CD8-positive, alpha-beta memory T cell (primary cell): ENCODE data around the gene CSTA. TPM values are rescaled to one million over a fixed set of nuclear protein-coding genes. Genes with fewer than 3 reads are reported as not detected.
A peak's percentile ranks its signal among the peaks of the same experiment; 100 is the strongest.

Experiments used
- CTCF ChIA-PET: fragments of 350-600 bp; sonication (Branson Sonifier 250); formaldehyde crosslinking; loops from one replicate; lab custom pipeline; 2021; ENCODE audit warnings: antibody characterized with exemption; lab: Charles Lee
- POLR2A ChIA-PET: fragments of 350-600 bp; sonication (Branson Sonifier 250); formaldehyde crosslinking; loops from one replicate; lab custom pipeline; 2021; ENCODE audit warnings: antibody characterized with exemption; lab: Charles Lee
- DNase-seq, 5 donors: peaks; one replicate each; pipeline versions ENCODE4 v3.0.0 to v3.0.0-alpha.2; 2020 to 2022; ENCODE audit warnings: mixed read lengths in 1 of 5
- H3K27ac ChIP-seq: one replicate; pipeline ENCODE4 v1.7.0; 2013; ENCODE audit warnings: low read depth, mild to moderate bottlenecking, low read length, moderate library complexity
- H3K27me3 ChIP-seq: 2 replicates; pipeline ENCODE4 v1.7.0; 2013; ENCODE audit warnings: low read length, mild to moderate bottlenecking; ENCODE audit not compliant: insufficient read depth, poor library complexity, severe bottlenecking
- H3K36me3 ChIP-seq: 2 replicates; pipeline ENCODE4 v1.7.0; 2013; ENCODE audit warnings: mild to moderate bottlenecking, low read length, moderate library complexity; ENCODE audit not compliant: insufficient read depth
- H3K4me1 ChIP-seq: 2 replicates; pipeline ENCODE4 v1.7.0; 2013; ENCODE audit warnings: mild to moderate bottlenecking, low read length, moderate library complexity; ENCODE audit not compliant: insufficient read depth
- H3K4me3 ChIP-seq: 2 replicates; pipeline ENCODE4 v1.7.0; 2013; ENCODE audit warnings: mild to moderate bottlenecking, low read length
- H3K9me3 ChIP-seq: 2 replicates; pipeline ENCODE4 v1.7.0; 2013; ENCODE audit warnings: mild to moderate bottlenecking, low read length
- H3K27ac Mint-ChIP-seq, 8 donors: one replicate each; pipeline ENCODE4 v1.8.0; 2020 to 2021; ENCODE audit warnings: mixed read lengths in 8 of 8, mild to moderate bottlenecking in 6 of 8, inconsistent platforms in 3 of 8, moderate library complexity in 3 of 8
- H3K27me3 Mint-ChIP-seq, 2 donors: one replicate each; pipeline ENCODE4 v1.8.0; 2020 to 2021; ENCODE audit warnings: mixed read lengths in 2 of 2, mild to moderate bottlenecking in 1 of 2, moderate library complexity in 1 of 2
- H3K36me3 Mint-ChIP-seq, 3 donors: one replicate each; pipeline ENCODE4 v1.8.0; 2020 to 2021; ENCODE audit warnings: mixed read lengths in 3 of 3, inconsistent platforms in 1 of 3, mild to moderate bottlenecking in 1 of 3
- H3K4me1 Mint-ChIP-seq, 3 donors: one replicate each; pipeline ENCODE4 v1.8.0; 2020 to 2021; ENCODE audit warnings: mixed read lengths in 3 of 3, inconsistent platforms in 1 of 3, mild to moderate bottlenecking in 1 of 3
- H3K4me3 Mint-ChIP-seq, 7 donors: one replicate each; pipeline ENCODE4 v1.8.0; 2020 to 2021; ENCODE audit warnings: mixed read lengths in 7 of 7, mild to moderate bottlenecking in 6 of 7, moderate library complexity in 4 of 7, inconsistent platforms in 2 of 7
- H3K9me3 Mint-ChIP-seq, 5 donors: one replicate each; pipeline ENCODE4 v1.8.0; 2020 to 2022; ENCODE audit warnings: mixed read lengths in 5 of 5, mild to moderate bottlenecking in 3 of 5, moderate library complexity in 2 of 5, inconsistent platforms in 1 of 5
- polyA plus RNA-seq: library from polyadenylated mRNA; unstranded; fragments of 300-500 nt; fragmentation: Illumina TruSeq; gene quantifications from one replicate; pipeline ENCODE4 v1.2.3, GENCODE V29; 2021
- total RNA-seq, 2 experiments: library from RNA; stranded (reverse); gene quantifications; one replicate each; pipeline ENCODE4 v1.2.3, GENCODE V29; 2021

Gene CSTA
- total and polyA plus RNA-seq, 3 experiments from 2014 or later, result 0.31 TPM; not detected in 2

DNA sequence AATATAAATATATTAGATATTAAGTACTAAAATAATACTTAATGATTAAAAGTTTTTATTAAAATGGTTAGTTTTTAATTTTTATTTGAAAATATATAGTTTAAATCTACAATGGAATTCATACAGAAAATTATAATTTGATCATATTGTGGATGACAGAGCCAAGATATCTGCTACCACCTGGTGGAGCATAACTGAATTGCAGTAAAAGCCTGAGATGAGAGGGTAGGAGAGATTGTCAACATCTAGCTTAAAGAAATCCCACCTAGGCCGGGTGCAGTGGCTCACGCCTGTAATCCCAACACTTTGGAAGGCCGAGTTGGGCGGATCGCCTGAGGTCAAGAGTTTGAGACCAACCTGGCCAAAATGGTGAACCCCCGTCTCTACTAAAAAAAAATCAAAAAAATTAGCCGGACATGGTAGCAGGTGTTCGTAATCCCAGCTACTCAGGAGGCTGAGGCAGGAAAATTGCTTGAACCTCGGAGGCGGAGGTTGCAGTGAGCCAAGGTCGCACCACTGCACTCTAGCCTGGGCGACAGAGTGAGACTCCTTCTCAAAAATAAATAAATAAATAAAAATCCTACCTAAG is 25.1 kb upstream of the CSTA start:
- H3K27ac Mint-ChIP-seq, result no peak overlapping the region
- Histone ChIP-seq H3K4me1 (no peaks in the 10 kb centered on the region), H3K27me3 (no peaks in the 10 kb centered on the region), H3K4me3 (no peak overlapping the region), H3K27ac (no peak overlapping the region), H3K36me3 (no peaks in the 10 kb centered on the region), H3K9me3 (no peaks in the 10 kb centered on the region)
- H3K4me1 Mint-ChIP-seq, result peaks cover 8 to 9% (median 8%) of the 10 kb centered on the region in 3 donors
- H3K27me3 Mint-ChIP-seq, result no peaks in the 10 kb centered on the region
- ChIA-PET CTCF (interaction anchor here (0.7 to 2.3 kb wide), 6 partner anchors 12 to 754 kb away, joined by 3 to 11 read pairs (median 4); partner anchors contain the start of gene POLQ), POLR2A (no interaction called here)
- H3K9me3 Mint-ChIP-seq, result no peaks in the 10 kb centered on the region
- peak in 3 of 5 donors; percentile 23 to 48 (median 33) for DNase-seq
- H3K4me3 Mint-ChIP-seq, result no peak overlapping the region
- no peaks in the 10 kb centered on the region for H3K36me3 Mint-ChIP-seq

DNA sequence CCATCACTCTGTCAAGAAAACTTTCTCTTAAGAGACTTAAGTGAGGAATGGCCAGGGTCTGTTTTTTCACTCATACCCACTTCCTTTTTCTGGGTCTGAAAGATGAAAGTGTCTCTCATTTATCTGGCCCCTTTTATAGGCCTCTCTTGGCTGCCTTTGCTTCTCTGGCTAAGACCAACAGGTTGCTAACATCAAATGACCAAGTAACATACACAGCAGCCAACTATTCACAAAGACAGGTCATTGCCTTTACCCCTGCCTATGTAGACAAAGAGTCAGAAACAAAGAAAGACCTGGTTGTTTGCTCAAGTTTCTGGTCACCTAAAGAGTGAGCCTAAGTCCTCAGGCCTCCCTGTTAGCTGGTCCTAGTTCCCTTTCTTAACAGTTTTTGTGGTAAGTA is 24.0 kb upstream of the CSTA start:
- H3K27me3 ChIP-seq, result no peaks in the 10 kb centered on the region
- ChIA-PET POLR2A (interaction anchor here (0.5 kb wide), 1 partner anchor 27 kb away, joined by 9 read pairs; no protein-coding TSS in a partner anchor), CTCF (interaction anchor here (0.9 to 2.3 kb wide), 2 partner anchors 15 to 199 kb away, joined by 3 to 11 read pairs; no protein-coding TSS in a partner anchor)
- H3K4me3 ChIP-seq, result no peak overlapping the region
- H3K9me3 ChIP-seq, result no peaks in the 10 kb centered on the region
- Mint-ChIP-seq H3K4me3 (no peak overlapping the region), H3K27ac (no peak overlapping the region), H3K36me3 (no peaks in the 10 kb centered on the region), H3K9me3 (no peaks in the 10 kb centered on the region), H3K27me3 (no peaks in the 10 kb centered on the region), H3K4me1 (peaks cover 8 to 9% (median 8%) of the 10 kb centered on the region in 3 donors)
- DNase-seq, result no peak
- H3K4me1 ChIP-seq, result no peaks in the 10 kb centered on the region
- no peaks in the 10 kb centered on the region for H3K36me3 ChIP-seq
- H3K27ac ChIP-seq, result no peak overlapping the region

DNA sequence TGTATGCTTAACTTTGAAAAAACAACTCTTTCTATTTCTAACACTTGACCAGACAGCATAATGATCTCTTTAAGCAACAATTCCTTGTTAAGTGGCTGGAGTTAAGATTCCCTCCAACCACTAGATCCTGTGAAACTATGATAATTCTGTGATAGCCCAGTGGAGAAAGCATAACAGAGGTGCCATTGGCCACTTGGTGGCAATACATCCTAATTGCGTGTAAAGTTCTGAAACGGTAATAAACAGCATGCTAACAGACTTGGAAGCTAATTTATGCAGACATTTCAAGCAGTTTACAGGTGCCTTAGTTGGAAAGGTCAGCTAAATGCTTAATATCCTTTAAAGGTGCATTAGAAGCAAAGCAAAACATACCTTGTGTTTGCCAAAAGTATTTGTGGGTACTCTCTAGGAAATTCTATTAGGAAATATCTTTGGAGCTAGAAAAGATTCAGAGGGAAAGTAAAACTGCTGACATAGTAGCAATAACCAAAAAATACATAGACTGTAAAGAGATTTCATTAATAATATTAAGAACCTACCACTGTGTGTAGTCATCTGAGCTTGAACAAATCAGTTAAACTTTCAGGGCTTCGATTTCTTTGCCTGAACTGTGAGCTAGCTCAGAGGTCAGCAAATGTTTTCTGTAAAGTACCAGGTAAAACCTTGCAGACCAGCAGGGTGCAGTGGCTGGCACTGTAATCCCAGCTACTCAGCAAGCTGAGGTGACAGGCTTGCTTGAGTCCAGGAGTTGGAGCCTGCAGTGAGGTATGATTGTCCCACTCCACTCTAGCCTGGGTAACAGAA is 19.0 kb upstream of the CSTA start:
- POLR2A ChIA-PET, result no interaction called here
- DNase-seq, result no peak

DNA sequence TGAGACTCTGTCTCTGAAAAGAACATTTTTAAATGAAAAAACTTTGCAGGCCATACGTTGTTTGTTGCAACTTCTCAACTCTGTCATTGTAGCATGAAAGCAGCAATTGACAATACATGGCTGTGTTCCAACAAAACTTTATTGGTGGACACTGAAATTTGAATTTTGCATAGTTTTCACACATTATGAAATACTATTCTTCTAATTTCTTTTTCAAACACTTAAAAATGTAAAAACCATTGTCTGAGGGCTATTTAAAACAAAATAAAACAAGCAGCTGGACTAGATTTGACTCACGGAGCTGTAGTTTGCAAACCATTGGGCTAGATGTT is 18.5 kb upstream of the CSTA start:
- Histone ChIP-seq H3K36me3 (no peaks in the 10 kb centered on the region), H3K9me3 (no peaks in the 10 kb centered on the region), H3K4me1 (no peaks in the 10 kb centered on the region), H3K4me3 (no peak overlapping the region), H3K27me3 (no peaks in the 10 kb centered on the region), H3K27ac (no peak overlapping the region)
- ChIA-PET POLR2A (no interaction called here), CTCF (interaction anchor here (0.8 to 1.3 kb wide), 2 partner anchors 12 to 760 kb away, joined by 3 to 4 read pairs; no protein-coding TSS in a partner anchor)
- Mint-ChIP-seq H3K9me3 (no peaks in the 10 kb centered on the region), H3K27me3 (no peaks in the 10 kb centered on the region), H3K4me3 (no peak overlapping the region), H3K36me3 (no peaks in the 10 kb centered on the region), H3K27ac (no peak overlapping the region), H3K4me1 (no peaks in the 10 kb centered on the region)
- no peak for DNase-seq

More for the DNA sequence above, 19.0 kb upstream of the CSTA start:
- Histone ChIP-seq H3K27me3 (no peaks in the 10 kb centered on the region), H3K4me1 (no peaks in the 10 kb centered on the region), H3K36me3 (no peaks in the 10 kb centered on the region), H3K27ac (no peak overlapping the region), H3K9me3 (no peaks in the 10 kb centered on the region), H3K4me3 (no peak overlapping the region)
- Mint-ChIP-seq H3K4me3 (no peak overlapping the region), H3K9me3 (no peaks in the 10 kb centered on the region), H3K36me3 (no peaks in the 10 kb centered on the region), H3K27me3 (no peaks in the 10 kb centered on the region), H3K27ac (no peak overlapping the region), H3K4me1 (no peaks in the 10 kb centered on the region)
- CTCF ChIA-PET, result interaction anchor here (0.8 kb wide), 1 partner anchor 759 kb away, joined by 3 read pairs; no protein-coding TSS in a partner anchor

DNA sequence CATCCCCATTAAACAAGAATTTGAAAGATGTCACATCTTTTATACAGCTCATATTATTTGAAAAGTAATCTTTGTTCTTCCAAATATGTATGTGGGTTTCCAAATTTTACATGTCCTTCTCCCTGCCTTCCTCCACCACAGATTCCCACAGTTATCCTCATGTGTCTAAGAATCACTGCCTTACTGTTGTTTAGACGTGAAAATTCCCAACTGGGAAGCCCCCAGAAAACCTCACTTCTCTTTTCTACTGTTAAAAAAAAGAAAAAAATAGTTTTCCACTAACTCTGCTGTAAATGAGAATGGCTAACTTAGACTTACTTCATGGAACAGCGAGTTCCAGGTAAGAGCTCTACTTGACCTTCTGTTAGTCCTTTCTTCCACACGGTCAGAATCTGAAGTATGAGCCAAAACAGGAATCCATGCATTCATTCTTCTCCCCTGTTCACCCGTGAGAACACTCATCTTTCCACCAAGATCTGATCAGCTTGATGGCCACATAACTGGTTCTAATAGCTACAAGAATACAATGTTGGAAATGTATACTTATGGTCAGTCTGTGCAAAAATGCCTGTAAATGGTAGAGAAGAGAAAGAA is 17.9 kb upstream of the CSTA start:
- H3K4me1 ChIP-seq, result no peaks in the 10 kb centered on the region
- no peaks in the 10 kb centered on the region for H3K27me3 Mint-ChIP-seq
- H3K27ac ChIP-seq, result no peak overlapping the region
- DNase-seq, result no peak
- no peaks in the 10 kb centered on the region for H3K9me3 Mint-ChIP-seq
- no peaks in the 10 kb centered on the region for H3K36me3 Mint-ChIP-seq
- ChIA-PET CTCF (interaction anchor here (1.3 kb wide), 1 partner anchor 13 kb away, joined by 4 read pairs; no protein-coding TSS in a partner anchor), POLR2A (no interaction called here)
- H3K9me3 ChIP-seq, result no peaks in the 10 kb centered on the region
- no peaks in the 10 kb centered on the region for H3K36me3 ChIP-seq
- no peaks in the 10 kb centered on the region for H3K27me3 ChIP-seq
- no peak overlapping the region for H3K4me3 ChIP-seq
- peak overlapping the region in 1 of 8 donors; percentile 27 for H3K27ac Mint-ChIP-seq
- H3K4me1 Mint-ChIP-seq, result no peaks in the 10 kb centered on the region
- H3K4me3 Mint-ChIP-seq, result no peak overlapping the region

DNA sequence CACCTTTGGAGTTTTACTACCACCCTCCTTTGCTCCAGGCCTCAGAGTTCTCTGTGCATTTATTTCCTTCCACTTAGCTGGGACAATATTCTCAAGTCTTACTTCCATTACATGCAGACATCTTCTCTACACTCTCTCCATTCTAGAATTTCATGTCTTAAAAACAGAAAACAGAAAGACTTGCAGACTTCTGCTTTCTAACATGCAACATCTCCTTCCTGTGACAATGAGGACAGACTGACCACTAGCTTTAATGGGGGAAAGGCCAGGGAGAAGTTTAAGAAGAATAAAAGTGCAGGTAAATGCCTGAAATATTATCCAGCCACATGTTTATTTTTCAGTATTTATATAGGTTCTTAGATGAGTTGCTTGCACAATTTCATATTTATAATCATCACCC is 17.1 kb upstream of the CSTA start:
- no peaks in the 10 kb centered on the region for H3K4me1 ChIP-seq
- Mint-ChIP-seq H3K27ac (no peak overlapping the region), H3K4me1 (peaks cover 3% of the 10 kb centered on the region in 3 donors), H3K36me3 (no peaks in the 10 kb centered on the region), H3K4me3 (no peak overlapping the region), H3K27me3 (no peaks in the 10 kb centered on the region), H3K9me3 (no peaks in the 10 kb centered on the region)
- no peak overlapping the region for H3K27ac ChIP-seq
- DNase-seq, result no peak
- no peak overlapping the region for H3K4me3 ChIP-seq
- no peaks in the 10 kb centered on the region for H3K9me3 ChIP-seq
- no peaks in the 10 kb centered on the region for H3K27me3 ChIP-seq
- POLR2A ChIA-PET, result no interaction called here
- H3K36me3 ChIP-seq, result no peaks in the 10 kb centered on the region
- CTCF ChIA-PET, result no interaction called here

DNA sequence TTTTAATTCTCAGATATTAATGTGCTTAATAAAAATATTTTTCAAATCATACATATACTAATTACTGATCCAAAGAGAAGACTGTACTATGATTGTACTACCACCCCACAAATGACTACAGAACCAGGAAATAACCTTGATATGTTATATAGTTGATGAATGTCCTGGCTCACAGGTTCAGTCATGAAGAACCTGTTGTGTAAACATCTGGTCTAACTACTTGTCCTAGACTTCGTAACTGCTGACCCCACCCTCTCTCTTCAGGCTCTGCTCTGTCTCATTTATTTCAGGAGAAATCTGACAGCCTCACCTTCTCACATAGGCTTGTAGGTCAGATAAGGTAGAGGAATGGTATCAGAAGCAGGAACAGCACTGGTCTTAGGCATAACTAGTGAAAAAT is 14.7 kb upstream of the CSTA start:
- H3K27ac ChIP-seq, result no peak overlapping the region
- no peaks in the 10 kb centered on the region for H3K36me3 ChIP-seq
- H3K27ac Mint-ChIP-seq, result no peak overlapping the region
- H3K4me1 Mint-ChIP-seq, result peaks cover 3 to 6% (median 5%) of the 10 kb centered on the region in 3 donors
- H3K4me1 ChIP-seq, result no peaks in the 10 kb centered on the region
- POLR2A ChIA-PET, result no interaction called here
- DNase-seq, result no peak
- no peaks in the 10 kb centered on the region for H3K36me3 Mint-ChIP-seq
- no peaks in the 10 kb centered on the region for H3K27me3 ChIP-seq
- peaks cover 1 to 2% of the 10 kb centered on the region in 2 donors for H3K27me3 Mint-ChIP-seq
- no peak overlapping the region for H3K4me3 Mint-ChIP-seq
- CTCF ChIA-PET, result no interaction called here
- no peaks in the 10 kb centered on the region for H3K9me3 Mint-ChIP-seq
- H3K9me3 ChIP-seq, result no peaks in the 10 kb centered on the region
- no peak overlapping the region for H3K4me3 ChIP-seq

DNA sequence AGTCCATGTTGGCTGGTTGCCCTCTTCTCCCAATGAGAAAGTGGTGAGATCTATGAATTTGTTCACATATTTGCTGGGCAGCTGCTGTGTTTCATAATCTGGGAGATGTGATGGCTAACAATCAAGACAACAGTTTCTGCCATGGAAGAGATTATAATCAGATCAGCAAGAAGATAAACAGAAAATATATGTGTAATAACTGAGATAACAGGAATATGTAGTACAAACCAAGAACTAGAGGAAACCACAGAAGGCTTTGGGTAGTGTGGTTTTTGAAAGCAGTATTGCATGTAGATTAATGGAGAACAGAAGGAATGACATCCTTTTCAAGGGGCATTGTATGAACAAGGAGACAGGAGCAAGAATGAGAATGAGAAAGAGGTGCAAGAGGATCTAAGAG is 12.2 kb upstream of the CSTA start:
- H3K4me3 ChIP-seq, result no peak overlapping the region
- H3K27me3 Mint-ChIP-seq, result peaks cover 1 to 13% of the 10 kb centered on the region in 2 donors
- no peaks in the 10 kb centered on the region for H3K4me1 ChIP-seq
- ChIA-PET POLR2A (no interaction called here), CTCF (no interaction called here)
- no peaks in the 10 kb centered on the region for H3K36me3 Mint-ChIP-seq
- DNase-seq, result no peak
- H3K9me3 Mint-ChIP-seq, result peaks cover 0 to 1% (median 0%) of the 10 kb centered on the region in 5 donors
- no peaks in the 10 kb centered on the region for H3K36me3 ChIP-seq
- peaks cover 3 to 6% (median 5%) of the 10 kb centered on the region in 3 donors for H3K4me1 Mint-ChIP-seq
- no peak overlapping the region for H3K27ac Mint-ChIP-seq
- no peaks in the 10 kb centered on the region for H3K27me3 ChIP-seq
- H3K4me3 Mint-ChIP-seq, result no peak overlapping the region
- no peaks in the 10 kb centered on the region for H3K9me3 ChIP-seq
- H3K27ac ChIP-seq, result no peak overlapping the region
